ENCODE measurements around the gene FBF1.
"Not testable (repeated sequence)": the region's sequence is repeated elsewhere in the genome, so short reads cannot be mapped to it uniquely, and the experiment has no call there.

FBF1 gene

DNA sequence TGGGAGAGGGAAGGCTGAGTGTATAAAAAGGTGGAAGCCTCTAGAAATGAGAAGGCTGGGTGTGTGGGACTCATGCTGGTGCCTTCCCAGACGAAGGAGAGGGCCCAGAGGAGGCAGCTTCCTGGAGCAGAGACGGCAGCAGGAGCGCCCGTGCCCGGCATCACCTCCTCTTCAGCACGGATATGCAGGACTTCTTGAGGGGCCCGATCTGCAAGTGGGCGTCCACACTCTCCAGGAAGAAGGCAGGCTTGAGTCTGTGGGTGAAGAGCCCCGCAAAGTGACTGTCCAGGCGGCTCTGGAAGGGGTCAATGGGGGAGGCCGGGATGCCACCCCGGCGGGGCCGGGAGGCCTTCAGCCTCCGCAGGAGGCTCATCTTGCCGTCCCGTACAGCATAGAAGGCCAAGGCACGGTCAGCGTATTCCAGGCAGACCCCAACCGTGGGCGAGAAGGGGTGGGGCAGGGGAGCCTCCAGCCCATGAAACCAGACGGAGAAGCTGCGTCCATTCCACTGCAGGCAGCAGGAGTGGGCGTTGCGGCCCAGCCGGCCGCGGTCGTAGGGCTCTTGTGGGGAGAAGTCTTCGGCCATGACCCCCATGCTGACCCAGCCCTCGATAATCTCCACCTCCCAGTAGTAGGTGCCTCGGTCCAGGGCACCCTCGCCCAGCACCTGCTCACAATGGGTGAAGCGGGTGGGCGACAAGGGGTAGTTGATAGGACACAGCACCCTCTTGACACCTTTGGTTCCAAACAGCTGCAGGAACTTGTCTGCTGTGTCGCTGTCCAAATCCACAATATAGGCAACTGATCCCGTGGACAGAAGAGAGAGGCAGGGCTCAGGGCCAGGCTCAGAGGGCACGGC is 66.3 kb downstream of the FBF1 start:
- Histone ChIP-seq H3K4me3 (ENCODE audit: low read depth, low read length) (no peak overlapping the region), H3K27me3 (replicated peaks) (no peaks in the 10 kb centered on the region), H3K27ac (no peak overlapping the region), H3K36me3 (replicated peaks) (no peaks in the 10 kb centered on the region)
- in situ Hi-C loops (cut with HindIII; ENCODE audit: low pct_ligation_motif_present, low sequenced_read_pairs) = no loop called here
- TF ChIP-seq, protein P1, sequence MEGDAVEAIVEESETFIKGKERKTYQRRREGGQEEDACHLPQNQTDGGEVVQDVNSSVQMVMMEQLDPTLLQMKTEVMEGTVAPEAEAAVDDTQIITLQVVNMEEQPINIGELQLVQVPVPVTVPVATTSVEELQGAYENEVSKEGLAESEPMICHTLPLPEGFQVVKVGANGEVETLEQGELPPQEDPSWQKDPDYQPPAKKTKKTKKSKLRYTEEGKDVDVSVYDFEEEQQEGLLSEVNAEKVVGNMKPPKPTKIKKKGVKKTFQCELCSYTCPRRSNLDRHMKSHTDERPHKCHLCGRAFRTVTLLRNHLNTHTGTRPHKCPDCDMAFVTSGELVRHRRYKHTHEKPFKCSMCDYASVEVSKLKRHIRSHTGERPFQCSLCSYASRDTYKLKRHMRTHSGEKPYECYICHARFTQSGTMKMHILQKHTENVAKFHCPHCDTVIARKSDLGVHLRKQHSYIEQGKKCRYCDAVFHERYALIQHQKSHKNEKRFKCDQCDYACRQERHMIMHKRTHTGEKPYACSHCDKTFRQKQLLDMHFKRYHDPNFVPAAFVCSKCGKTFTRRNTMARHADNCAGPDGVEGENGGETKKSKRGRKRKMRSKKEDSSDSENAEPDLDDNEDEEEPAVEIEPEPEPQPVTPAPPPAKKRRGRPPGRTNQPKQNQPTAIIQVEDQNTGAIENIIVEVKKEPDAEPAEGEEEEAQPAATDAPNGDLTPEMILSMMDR (IDR thresholded peaks at IDR 0.05; ENCODE audit: low read depth, low read length, missing control alignments) = no peak
- DNase-seq = no peak

DNA sequence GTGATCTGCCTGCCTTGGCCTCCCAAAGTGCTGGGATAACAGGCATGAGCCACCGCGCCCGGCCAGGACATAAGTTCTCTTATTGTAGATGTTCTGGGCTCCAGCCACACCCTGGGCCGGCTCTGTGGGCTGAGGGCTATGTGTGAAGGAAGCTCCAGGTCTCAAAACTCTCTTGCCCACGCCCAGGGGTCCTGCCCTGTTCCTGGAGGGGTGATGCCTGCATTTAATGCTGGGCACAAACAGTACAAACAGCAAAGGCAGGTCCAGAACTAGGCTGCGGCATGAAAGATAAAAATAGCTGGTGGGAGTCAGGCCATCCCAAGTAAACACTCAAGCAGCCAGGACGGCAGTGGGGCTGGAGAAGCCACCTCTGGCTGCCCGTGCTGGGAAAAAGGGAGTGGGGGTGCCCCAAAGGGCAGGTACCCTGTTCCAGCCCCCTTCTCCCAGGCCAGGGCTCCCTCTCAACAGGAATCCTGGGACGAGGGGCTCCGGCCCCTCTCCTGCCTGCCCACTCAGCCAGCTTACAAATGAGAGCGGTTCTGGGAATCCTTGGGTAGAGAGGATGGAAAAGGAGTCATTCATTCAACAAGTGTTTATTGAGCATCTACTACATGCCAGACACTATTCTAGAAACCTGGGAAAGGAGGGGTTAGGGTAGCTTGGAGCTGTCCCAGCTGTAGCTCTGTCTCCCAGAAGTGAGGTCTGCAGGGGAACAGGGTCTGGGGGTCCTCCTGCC is 67.1 kb downstream of the FBF1 start:
- TF ChIP-seq, protein P1 (IDR thresholded peaks at IDR 0.05; ENCODE audit: low read depth, low read length, missing control alignments) = no peak
- in situ Hi-C loops (cut with HindIII; ENCODE audit: low pct_ligation_motif_present, low sequenced_read_pairs) = no loop called here
- H3K27me3 ChIP-seq (replicated peaks) = no peaks in the 10 kb centered on the region
- no peak overlapping the region for H3K4me3 ChIP-seq (ENCODE audit: low read depth, low read length)
- DNase-seq = no peak
- no peaks in the 10 kb centered on the region for H3K36me3 ChIP-seq (replicated peaks)
- no peak overlapping the region for H3K27ac ChIP-seq

DNA sequence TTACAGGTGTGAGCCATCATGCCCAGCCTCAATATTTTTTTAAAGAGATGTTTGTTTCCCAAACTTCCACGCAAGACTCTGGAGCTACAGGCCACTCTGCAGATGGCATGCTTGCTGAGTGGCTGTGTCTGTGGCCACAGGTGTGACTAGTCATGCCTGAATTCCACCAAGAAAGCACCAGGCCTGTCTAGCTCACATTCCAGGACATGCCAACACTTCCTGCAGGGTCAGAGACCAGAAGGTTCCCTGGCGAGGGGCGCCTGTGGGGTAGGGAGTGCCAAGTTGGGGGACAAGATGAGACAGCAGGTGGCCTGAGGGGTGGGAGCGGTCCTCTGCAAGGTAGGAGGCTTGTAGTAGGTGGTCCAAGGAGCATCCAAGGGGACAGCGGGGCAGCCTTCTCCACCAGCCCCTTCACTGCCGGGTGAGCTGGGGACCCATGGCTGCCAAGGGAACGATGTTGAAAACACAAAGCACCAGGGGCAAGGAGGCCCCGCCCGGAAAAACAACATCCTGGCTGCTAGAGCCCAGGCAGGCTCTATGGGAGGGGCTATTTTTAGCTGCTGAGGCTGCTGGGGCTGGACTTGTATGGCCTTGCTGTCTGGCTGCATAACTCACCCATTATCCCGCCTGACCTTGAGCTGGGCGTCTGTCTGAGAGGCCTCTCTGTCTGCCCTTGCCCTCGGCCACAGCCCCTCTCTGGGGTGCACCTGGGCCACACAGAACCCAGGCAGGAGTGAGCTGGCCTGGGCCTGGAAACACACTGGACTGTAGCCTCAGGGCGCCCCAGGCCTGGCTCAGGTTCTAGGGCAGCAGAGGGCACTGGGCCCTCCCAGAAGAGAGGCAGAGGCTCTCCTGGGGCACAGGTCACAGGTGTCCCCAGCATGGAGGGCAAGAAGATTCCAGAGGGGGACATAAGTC is 68.1 kb downstream of the FBF1 start:
- Histone ChIP-seq H3K4me3 (ENCODE audit: low read depth, low read length) (no peak overlapping the region), H3K36me3 (replicated peaks) (no peaks in the 10 kb centered on the region), H3K27me3 (replicated peaks) (no peaks in the 10 kb centered on the region), H3K27ac (peak overlapping the region; percentile 73)
- TF ChIP-seq, protein P1 (IDR thresholded peaks at IDR 0.05; ENCODE audit: low read depth, low read length, missing control alignments) = no peak
- in situ Hi-C loops (cut with HindIII; ENCODE audit: low pct_ligation_motif_present, low sequenced_read_pairs) = no loop called here
- peak; percentile 86 for DNase-seq

DNA sequence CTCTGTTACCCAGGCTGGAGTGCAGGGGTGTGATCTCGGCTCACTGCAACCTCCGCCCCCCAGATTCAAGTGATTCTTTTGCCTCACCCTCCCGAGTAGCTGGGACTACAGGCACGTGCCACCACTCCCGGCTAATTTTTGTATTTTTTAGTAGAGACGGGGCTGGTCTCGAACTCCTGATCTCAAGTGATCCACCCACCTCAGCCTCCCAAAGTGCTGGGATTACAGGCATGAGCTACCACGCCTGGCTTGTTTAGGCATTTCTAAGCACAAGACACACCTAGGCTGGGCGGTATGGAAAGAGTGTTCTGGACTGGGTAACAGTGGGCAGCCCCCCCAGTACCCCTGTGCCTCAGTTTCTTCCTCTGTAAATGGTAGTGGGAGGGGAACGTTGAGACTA is 70.6 kb downstream of the FBF1 start:
- H3K36me3 ChIP-seq (replicated peaks); DNase-seq; in situ Hi-C loops (cut with HindIII; ENCODE audit: low pct_ligation_motif_present, low sequenced_read_pairs); H3K4me3 ChIP-seq (ENCODE audit: low read depth, low read length); H3K27me3 ChIP-seq (replicated peaks); H3K27ac ChIP-seq: not testable (repeated sequence)

DNA sequence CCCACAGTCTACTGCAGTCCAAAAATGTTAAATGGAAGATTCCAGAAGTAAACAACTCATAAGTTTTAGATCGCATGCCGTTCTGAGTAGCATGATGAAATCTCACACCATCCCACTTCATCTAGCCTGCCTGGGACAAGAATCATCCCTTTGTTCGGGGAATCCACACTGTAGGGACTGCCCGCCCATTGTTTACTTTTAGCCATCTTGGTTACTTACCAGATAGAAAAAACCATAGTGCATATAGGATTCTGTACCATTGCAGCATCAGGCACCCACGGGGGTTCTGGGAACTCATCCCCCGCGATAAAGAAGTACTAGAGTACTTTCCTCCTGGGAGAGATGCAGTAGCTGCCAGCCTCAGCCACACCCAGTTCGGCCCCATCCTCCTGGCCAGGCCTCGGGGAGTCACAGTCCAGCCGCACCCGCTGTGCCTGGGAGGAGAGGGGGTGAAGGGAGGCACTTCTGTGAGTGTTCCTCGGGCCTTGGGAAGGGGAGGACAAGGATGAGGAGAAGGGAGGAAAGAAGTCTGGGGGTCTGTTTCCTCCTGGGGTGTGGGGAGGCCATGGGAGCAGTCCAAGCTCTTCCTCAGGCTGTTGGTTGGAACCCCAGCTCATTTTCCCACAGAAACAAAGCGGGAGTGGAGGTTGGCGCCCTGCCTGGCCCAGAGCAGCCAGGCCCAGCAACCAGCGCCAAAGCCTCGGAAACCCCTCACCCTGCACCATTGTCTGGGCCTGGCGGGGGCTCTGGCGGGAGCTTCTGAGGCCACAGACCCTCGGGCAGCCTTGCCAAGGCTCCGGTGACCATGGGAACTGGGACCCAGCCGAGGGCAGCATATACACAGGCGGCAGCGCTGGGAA is 71.3 kb downstream of the FBF1 start:
- TF ChIP-seq, protein P1 (IDR thresholded peaks at IDR 0.05; ENCODE audit: low read depth, low read length, missing control alignments) = no peak
- Histone ChIP-seq H3K4me3 (ENCODE audit: low read depth, low read length) (no peak overlapping the region), H3K27ac (no peak overlapping the region), H3K27me3 (replicated peaks) (no peaks in the 10 kb centered on the region), H3K36me3 (replicated peaks) (no peaks in the 10 kb centered on the region)
- DNase-seq = no peak
- in situ Hi-C loops (cut with HindIII; ENCODE audit: low pct_ligation_motif_present, low sequenced_read_pairs) = no loop called here

DNA sequence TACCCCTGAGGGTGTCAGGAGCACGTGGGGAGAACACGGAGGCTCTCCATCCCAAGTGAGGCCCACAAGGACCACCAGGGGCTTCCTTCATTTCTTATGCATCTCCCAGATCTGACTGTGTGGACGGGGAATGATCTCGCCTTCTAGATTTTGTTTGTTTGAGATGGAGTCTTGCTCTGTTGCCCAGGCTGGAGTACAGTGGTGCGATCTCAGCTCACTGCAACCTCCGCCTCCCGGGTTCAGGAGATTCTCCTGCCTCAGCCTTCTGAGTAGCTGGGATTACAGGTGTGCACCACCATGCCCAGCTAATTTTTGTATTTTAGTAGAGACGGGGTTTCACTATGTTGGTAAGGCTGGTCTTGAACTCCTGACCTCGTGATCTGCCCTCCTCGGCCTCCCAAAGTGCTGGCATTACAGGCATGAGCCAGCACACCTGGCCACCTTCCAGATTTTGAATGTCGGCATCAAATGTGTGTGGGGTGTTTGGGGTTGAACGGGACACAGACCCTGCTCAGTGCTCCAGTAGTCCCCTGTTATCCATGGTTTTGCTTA is 72.0 kb downstream of the FBF1 start:
- in situ Hi-C loops (cut with HindIII; ENCODE audit: low pct_ligation_motif_present, low sequenced_read_pairs); H3K4me3 ChIP-seq (ENCODE audit: low read depth, low read length); DNase-seq; H3K27me3 ChIP-seq (replicated peaks); H3K36me3 ChIP-seq (replicated peaks); H3K27ac ChIP-seq: not testable (repeated sequence)

DNA sequence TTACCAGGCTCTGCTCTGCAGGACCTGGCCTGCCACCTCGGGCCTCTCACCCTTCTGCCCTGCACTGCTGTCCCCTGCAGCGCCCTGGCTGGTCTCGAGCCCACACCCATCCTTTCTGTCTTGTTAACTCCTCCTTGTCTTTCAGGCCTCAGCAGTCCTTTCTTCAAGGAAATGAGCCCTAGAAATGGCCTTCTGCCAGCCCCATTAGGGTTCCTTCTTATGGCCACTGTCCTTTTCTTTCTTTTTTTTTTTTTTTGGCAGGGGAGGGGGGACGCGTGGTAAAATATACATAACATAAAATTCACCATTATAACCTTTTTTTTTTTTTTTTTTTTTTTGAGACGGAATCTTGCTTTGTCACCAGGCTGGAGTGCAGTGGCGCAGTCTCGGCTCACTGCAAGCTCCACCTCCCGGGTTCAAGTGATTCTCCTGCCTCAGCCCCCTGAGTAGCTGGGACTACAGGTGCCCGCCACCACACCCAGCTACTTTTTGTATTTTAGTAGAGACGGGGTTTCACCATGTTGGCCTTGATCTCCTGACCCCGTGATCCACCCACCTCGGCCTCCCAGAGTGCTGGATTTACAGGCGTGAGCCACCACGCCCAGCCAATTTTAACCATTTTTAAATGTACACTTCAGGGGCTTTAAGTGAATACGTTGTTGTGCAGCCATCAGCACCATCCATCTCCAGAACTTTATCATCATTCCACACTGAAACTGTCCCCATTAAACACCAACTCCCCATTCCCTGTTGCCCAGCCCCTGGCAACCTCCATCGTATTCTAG is 75.2 kb downstream of the FBF1 start:
- H3K36me3 ChIP-seq (replicated peaks); H3K27me3 ChIP-seq (replicated peaks); H3K4me3 ChIP-seq (ENCODE audit: low read depth, low read length); DNase-seq; in situ Hi-C loops (cut with HindIII; ENCODE audit: low pct_ligation_motif_present, low sequenced_read_pairs); H3K27ac ChIP-seq: not testable (repeated sequence)

DNA sequence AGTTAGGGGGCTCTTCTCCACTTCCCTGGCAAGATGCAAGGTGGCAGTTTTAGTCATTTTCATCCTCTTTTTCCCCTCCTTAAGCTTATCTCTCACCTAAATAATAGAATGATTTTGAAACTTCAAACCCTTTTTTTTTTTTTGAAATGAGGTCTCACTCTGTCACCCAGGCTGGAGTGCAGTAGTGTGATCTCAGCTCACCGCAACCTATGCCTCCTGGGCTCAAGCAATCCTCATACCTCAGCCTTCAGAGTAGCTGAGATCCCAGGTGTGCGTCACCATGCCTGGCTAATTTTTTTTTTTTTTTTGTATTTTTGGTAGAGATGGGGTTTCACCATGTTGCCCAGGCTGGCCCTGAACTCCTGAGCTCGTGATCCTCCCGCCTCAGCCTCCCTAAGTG is 76.0 kb downstream of the FBF1 start:
- H3K27ac ChIP-seq; in situ Hi-C loops (cut with HindIII; ENCODE audit: low pct_ligation_motif_present, low sequenced_read_pairs); DNase-seq: not testable (repeated sequence)

More for the DNA sequence above, 76.0 kb downstream of the FBF1 start:
- H3K36me3 ChIP-seq (replicated peaks); H3K27me3 ChIP-seq (replicated peaks); H3K4me3 ChIP-seq (ENCODE audit: low read depth, low read length): not testable (repeated sequence)

All from brain microvascular endothelial cell (primary cell).